GM10248 (cell line): ENCODE measurements around the gene CRADD.

Experiments
- CTCF ChIA-PET: fragments of 300-600 bp; sonication (Branson Sonifier 250); formaldehyde crosslinking; extraction: SDS; loops from one replicate; lab custom pipeline; 2021; ENCODE audit warnings: antibody characterized with exemption; lab: Yijun Ruan, JAX
- POLR2A ChIA-PET: fragments of 350-650 bp; sonication (Branson Sonifier 250); formaldehyde crosslinking; extraction: SDS; loops from one replicate; lab custom pipeline; 2020; ENCODE audit warnings: antibody characterized with exemption; lab: Yijun Ruan, JAX
- DNase-seq: peaks from one replicate; pipeline ENCODE4 v3.0.0; 2012; ENCODE audit errors: extremely low spot score
- CTCF ChIP-seq: IDR thresholded peaks from 2 replicates; pipeline ENCODE4 v1.5.1; 2012; ENCODE audit warnings: mild to moderate bottlenecking, low read depth; ENCODE audit errors: extremely low read depth, missing control alignments, control extremely low read depth

The CRADD gene

DNA sequence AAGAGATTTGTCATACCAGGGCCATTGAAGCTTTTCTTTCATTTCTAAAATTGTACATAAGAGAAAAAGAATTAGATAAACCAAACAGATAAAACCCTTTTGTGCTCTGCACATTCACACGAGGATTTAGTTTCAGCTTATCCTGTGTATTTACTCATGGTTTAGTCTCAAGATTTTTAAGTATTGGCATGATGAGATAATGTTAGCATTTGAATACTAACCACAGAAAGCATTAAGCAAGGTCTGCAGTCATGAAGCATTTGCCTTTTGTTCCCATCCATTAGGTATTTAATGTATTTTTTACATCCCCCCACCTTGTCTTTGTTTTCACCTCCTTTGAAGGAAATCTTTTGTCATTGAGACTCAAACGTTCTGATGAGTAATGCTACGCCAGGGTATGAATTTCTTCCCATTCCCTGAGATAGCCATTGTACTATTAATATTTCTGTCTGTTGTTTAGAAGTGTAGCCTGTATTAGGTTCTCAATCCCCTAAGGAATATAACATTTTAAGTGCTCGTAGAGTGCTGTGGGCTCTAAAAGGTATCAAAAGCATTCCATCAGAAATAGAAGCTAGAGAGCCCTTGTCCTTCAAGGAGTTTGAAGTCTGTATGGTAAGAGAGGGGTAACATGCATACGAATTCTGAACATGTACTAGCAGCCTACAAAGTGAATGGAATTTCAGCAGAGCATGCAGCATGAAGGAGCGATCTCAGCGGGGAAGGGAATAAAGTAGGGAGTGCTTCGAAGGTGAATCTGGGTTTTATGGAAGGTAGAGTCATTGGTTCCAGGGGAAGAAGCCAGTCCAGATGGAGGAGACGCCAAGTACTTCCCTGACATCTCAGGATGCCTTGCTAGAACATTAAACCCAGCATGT is 22.3 kb downstream of the CRADD start:
- ChIA-PET POLR2A (no interaction called here), CTCF (interaction anchor here (1.0 kb wide), 1 partner anchor 403 kb away, joined by 3 read pairs; no protein-coding TSS in a partner anchor)
- no peak for DNase-seq
- no peak for TF ChIP-seq CTCF

DNA sequence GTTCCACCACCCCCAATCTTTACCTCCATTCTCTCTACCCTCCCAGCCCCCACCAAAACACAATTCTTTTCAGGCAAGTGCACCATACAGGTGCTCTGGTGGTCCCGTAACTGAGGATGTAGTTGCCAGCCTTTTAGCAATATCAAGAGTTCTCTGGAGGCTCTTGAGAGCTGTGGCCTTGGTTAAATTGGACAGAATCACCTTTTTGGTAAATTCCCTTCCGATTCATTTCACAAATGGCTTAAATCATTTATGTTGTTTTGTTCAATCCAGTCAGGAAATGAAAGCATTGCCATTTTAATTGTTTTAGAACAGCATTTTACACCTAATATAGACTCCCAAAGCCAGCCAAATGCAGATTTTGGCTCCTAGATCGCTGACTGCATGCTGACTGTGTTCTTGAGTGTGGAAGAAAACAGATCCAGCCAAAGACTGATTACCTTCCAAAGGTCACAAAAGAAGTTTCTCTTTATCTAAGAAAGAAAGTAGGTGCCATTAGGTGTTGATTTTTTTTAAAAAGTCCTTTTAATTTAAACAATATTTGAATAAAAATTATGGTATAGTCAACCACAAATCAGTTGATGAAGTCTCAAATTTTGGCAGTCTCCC is 25.6 kb downstream of the CRADD start:
- no peak for DNase-seq
- CTCF ChIA-PET, result interaction anchor here (1.1 kb wide), 1 partner anchor 30 kb away, joined by 4 read pairs; no protein-coding TSS in a partner anchor
- POLR2A ChIA-PET, result no interaction called here
- TF ChIP-seq CTCF, result no peak

GRCh38 chr12:93704122-93704521 is 26.9 kb downstream of the CRADD start:
- ChIA-PET CTCF (interaction anchor here (0.6 to 2.8 kb wide), 3 partner anchors 11 to 30 kb away, joined by 3 to 15 read pairs (median 4); no protein-coding TSS in a partner anchor), POLR2A (no interaction called here)
- no peak for TF ChIP-seq CTCF
- DNase-seq, result peak; percentile 22

GRCh38 chr12:93704625-93705024 is 27.4 kb downstream of the CRADD start:
- ChIA-PET CTCF (interaction anchor here (2.8 kb wide), 1 partner anchor 11 kb away, joined by 15 read pairs; no protein-coding TSS in a partner anchor), POLR2A (no interaction called here)
- DNase-seq, result no peak
- no peak for TF ChIP-seq CTCF

DNA sequence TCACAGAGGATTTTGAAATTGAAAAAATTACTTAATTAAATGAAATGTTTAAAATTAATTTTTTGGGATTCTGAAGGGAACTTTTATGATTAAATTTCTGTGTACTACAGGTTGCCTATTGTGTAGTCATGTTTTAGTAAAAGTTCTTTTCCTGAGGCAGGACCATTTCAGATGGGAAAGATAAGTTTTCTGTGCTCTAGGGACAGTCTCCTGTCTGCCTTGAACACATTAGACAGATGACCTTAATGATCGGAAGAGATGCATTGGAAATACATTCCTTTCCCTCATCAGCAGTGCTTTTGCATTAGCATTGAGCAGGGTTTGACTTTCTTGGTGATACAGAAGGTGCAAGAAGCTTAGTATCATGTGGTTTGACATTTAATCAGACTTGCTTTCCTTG is 28.1 kb downstream of the CRADD start:
- ChIA-PET CTCF (interaction anchor here (1.0 to 2.8 kb wide), 2 partner anchors 10 kb away, joined by 3 to 15 read pairs; no protein-coding TSS in a partner anchor), POLR2A (no interaction called here)
- no peak for DNase-seq
- no peak for TF ChIP-seq CTCF

- CTCF ChIA-PET, result interaction anchor here (1.0 to 2.8 kb wide), 2 partner anchors 9 to 12 kb away, joined by 3 to 15 read pairs; no protein-coding TSS in a partner anchor
- POLR2A ChIA-PET, result no interaction called here
- DNase-seq, result no peak
- no peak for TF ChIP-seq CTCF
Observed at GRCh38 chr12:93706387-93706786, 29.2 kb downstream of the CRADD start.
